GM18907 (cell line): ENCODE results near the gene OR2W3.

Experiments used
- ATAC-seq: cut with Tn5 transposase; IDR thresholded peaks from one replicate; pipeline ENCODE4 v1.9.1; 2021; ENCODE audit warnings: mild to moderate bottlenecking, moderate library complexity; ENCODE audit not compliant: unreplicated experiment

OR2W3 gene

DNA sequence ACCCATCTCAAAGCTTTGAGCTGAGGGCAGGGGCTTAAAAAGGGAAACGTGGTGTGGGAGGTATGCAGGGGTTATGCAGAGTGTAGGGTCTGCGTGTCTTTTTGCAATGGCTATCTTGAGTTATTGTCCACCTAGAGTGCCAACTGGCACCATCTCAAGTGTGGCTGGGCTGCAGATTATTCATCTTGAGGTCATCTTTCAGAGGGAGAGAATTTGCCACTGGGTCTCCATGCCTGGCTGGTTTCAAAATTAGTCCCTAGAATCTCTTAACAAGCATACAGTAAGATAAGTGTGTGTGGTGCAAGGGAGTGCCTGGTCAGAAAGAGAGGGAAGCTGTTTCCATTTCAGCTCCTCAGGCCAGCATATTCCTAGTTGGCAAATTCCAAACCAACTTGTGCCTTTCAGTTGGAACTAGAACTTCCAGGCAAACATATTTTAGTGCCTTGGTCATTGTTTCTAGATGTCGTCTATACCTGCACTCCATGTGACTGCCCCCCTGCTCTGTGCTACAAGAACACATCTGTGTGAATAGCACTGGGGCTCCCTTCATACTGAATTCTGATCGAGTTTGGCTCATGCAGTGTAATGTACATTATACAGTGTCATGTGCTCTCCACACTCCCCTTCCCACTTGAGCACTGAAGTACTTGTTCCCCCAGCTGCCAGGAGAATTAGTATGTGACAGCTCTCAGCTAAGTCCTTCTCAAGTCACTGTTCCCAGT lies 19.7 kb downstream of the OR2W3 start:
- no peak for ATAC-seq

DNA sequence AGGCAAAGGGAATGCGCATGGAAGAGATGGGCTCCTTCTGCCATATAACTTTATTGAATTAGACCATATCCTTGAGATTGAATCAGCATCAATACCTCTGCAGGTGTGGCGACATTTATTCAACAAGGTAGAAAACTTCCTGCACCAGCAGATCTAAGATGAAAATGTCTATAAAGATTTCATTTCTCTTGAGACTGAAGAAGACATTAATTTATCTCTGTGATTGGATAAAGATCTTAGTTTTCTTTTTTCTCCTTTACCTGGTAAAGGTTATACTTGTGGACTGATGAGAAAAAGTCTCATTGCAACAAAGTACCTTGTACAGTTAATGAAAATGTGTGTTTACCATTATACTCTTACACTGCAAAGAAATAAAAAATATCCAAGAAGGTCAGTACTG lies 24.6 kb downstream of the OR2W3 start, which contains the start of gene OR2T8:
TSS of gene OR2T8 (plus strand) at position 301 of the 400 bp plus-strand sequence. CDS start 766 bp downstream, outside the sequence.
- ATAC-seq = no peak

DNA sequence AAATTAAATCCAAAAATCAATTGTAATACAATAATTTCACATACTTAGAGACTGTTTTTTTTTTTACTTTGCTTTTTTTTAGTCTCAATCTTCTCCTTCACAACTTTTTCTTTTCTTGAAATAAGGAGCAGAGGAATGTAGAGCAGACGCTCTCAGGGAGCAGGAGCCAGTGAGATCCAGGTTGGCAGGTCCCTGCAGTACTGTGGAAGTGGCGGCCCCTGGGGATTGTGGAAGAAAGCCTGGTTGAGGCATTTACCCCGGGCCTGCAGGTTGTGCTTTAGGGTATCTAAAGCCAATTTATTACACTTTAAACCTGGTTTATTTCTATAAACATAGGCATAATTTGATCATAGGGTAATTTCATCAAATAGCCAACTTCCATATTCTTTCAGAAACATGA lies 28.6 kb downstream of the OR2W3 start:
- ATAC-seq = no peak

DNA sequence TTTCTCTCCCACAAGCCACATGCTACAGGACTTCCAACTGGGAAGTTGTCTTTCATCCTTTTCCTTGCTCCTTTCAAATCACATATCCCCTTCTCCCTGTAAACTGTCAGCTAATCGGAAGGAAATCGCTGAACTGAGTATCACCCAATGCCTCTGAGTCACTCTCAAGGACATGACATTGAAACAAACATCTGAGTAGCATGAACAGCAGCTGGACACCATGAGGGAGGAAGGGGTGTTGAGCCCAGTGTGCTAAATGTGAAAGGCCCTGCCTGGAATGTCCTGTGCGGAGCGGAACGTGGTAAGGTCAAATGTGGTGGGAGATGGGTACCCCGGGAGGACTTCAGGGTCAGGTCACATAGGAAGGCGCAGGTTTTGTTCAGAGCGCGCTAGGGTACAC lies 29.5 kb downstream of the OR2W3 start, which contains the start of gene OR2AJ1:
TSS of gene OR2AJ1 (plus strand) at position 22 of the 400 bp plus-strand sequence. CDS start 8,880 bp downstream, outside the sequence.
- ATAC-seq = no peak

DNA sequence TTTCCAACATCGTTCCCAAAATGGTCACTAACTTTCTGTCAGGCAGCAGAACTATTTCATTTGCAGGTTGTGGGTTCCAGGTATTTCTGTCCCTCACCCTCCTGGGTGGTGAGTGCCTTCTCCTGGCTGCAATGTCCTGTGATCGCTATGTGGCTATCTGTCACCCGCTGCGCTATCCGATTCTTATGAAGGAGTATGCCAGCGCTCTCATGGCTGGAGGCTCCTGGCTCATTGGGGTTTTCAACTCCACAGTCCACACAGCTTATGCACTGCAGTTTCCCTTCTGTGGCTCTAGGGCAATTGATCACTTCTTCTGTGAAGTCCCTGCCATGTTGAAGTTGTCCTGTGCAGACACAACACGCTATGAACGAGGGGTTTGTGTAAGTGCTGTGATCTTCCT lies 38.6 kb downstream of the OR2W3 start:
- no peak for ATAC-seq

DNA sequence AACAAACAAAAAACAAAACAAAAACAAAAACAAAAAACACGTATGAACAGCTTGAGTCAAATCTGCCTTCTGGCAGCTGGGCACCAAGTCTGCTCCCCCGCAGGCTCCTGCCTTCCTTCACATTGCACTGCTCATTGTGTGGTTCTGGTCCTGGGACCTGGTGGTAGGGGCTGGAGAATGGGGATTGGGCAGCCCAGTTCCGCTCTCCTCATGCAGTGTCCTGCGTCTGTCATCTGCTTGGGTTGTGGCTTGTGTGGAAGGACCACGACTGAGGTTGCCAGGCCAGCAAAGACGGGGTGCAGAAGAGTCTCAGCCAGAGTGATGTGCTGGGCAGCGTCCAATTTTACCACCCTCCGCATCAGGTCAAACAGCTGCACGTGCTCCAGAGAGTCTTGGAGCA lies 40.4 kb downstream of the OR2W3 start:
- ATAC-seq = no peak

DNA sequence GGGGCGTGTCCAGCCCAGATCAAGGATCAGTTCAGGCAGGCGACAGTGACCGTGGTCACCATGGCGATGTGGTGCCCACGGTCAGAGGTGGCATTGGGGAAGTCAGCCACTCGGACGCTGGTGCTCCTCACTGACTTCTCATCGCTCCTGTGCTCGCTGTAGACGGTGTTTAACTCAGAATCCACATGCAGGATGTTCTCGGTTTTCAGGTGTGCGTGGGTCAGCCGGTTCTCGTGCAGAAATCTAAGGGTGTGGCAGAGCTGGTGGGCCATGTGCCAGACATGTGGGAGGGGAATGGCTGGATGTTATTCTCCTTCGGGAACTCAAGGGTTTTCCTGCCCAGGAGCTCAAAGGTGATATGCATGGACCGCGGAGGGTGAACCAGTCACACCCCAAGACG lies 41.0 kb downstream of the OR2W3 start:
- no peak for ATAC-seq

DNA sequence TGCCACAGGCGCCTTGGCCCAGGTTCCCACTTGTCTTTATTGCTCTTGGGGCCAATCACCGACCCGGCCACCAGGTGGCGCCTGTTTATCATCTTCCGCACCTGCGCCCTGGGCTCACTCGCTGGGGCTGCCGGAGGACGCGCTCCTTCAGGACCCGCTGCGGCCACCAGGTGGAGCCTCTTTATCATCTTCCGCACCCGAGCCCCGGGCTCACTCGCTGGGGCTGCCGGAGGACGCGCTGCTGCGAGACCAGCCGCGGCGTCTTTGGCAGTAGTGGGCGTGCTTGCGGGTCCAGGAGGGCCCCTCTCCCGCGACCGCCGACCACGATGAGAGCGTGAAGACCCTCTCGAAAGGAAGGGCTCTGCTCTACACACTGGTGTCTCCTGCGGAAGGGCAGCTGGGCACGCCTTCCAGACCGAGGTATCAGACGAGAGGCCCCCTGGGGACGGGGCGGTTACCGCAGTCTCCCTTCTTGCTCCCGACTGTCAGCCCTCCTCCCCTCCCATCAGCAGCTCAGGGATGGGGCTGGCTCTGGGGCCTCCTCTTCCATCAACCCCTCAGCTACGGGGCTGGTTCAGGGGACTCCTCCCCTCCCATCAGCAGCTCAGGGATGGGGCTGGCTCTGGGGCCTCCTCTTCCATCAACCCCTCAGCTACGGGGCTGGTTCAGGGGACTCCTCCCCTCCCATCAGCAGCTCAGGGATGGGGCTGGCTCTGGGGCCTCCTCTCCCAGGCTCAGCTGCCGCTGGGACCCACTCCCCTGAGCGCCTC lies 41.8 kb downstream of the OR2W3 start:
- peak; percentile 100 for ATAC-seq

DNA sequence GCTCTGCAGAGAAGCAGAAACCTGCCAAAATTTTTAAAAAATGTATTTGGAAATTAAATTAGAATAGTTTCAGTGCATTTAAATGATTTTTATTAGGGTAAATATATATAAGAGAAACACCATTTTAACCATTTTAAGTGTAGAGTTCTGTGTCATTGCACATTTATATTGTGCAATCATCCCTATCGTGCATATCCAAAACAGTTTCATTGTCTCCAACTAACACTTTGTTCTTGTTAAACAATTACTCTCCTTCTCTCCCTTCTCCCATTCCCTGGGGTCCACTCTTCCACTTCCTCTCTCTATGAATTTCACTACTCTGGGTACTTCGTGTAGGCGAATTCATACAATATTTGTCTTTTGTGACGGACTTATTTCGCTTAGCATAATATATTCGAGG lies 47.2 kb downstream of the OR2W3 start:
- no peak for ATAC-seq
